Right atrium auricular region (tissue), 2 donors: ENCODE results near the gene GALNT7. TPM values are rescaled to one million over a fixed set of nuclear protein-coding genes. Genes with fewer than 3 reads are reported as not detected.
A peak's percentile ranks its signal among the peaks of the same experiment; 100 is the strongest.

Source experiments
- DNase-seq: peaks from one replicate; pipeline ENCODE4 v3.0.0-alpha.2; 2019; ENCODE audit warnings: low spot score
- H3K27ac ChIP-seq, 2 donors: fragments of 200-600 bp; sonication (generic); 1 replicate in 1 of 2; 2 replicates in 1 of 2; pipeline ENCODE4 v1.5.1; 2016 to 2019
- H3K27me3 ChIP-seq, 2 donors: fragments of 200-600 bp; sonication (generic); one replicate each; pipeline versions ENCODE4 v1.5.1 to v1.6.0; 2017 to 2019
- H3K36me3 ChIP-seq: fragments of 200-600 bp; sonication (generic); one replicate; pipeline ENCODE4 v1.5.1; 2016
- H3K4me1 ChIP-seq, 2 donors: fragments of 200-600 bp; sonication (generic); one replicate each; pipeline versions ENCODE4 v1.5.1 to v1.6.0; 2017 to 2019
- H3K4me3 ChIP-seq, 2 donors: fragments of 200-600 bp; sonication (generic); 1 replicate in 1 of 2; 2 replicates in 1 of 2; pipeline ENCODE4 v1.5.1; 2017 to 2019; ENCODE audit warnings: mild to moderate bottlenecking in 1 of 2, moderate library complexity in 1 of 2
- H3K9me3 ChIP-seq, 2 donors: fragments of 200-600 bp; sonication (generic); one replicate each; pipeline ENCODE4 v1.5.1; 2019
- total RNA-seq, 2 donors: library from RNA; depleted of rRNA; stranded (reverse); fragments of >200 nt; gene quantifications; one replicate each; pipeline ENCODE4 v1.1.0, GENCODE V29; 2016
- TF ChIP-seq, protein P1 (sequence below), 2 donors: fragments of 200-600 bp; sonication (generic); IDR thresholded peaks; one replicate each; pipeline ENCODE4 v1.5.1; 2019; ENCODE audit warnings: antibody characterized with exemption in 2 of 2

The GALNT7 gene
- total RNA-seq, 2 donors from 2014 or later = 5.4 to 6.5 TPM

DNA sequence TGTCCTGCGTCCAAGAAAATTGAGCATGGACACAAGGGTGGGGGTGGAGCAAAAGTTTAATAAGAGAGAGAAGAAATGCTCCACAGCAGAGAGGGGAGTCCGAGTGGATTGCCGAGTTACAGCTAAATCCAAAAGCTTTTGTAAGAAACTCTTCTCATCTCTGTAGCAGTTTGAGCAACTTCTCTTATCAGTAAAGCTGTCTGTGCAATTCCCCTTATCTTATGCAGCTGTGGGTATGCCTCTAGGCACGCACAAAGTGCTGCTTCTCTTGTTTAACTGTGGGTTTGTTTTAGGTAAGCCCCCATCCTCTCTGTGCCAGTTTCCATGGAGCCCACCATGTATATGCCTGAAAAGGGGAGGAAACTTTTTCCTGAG lies 120.7 kb downstream of the GALNT7 start:
- Histone ChIP-seq H3K4me3 (peak overlapping the region in 1 of 2 donors; percentile 35), H3K4me1 (peaks cover 0 to 5% of the 10 kb centered on the region in 2 donors), H3K27ac (no peak overlapping the region), H3K36me3 (no peaks in the 10 kb centered on the region), H3K27me3 (no peaks in the 10 kb centered on the region), H3K9me3 (peaks cover 0 to 10% of the 10 kb centered on the region in 2 donors)
- TF ChIP-seq, protein P1, sequence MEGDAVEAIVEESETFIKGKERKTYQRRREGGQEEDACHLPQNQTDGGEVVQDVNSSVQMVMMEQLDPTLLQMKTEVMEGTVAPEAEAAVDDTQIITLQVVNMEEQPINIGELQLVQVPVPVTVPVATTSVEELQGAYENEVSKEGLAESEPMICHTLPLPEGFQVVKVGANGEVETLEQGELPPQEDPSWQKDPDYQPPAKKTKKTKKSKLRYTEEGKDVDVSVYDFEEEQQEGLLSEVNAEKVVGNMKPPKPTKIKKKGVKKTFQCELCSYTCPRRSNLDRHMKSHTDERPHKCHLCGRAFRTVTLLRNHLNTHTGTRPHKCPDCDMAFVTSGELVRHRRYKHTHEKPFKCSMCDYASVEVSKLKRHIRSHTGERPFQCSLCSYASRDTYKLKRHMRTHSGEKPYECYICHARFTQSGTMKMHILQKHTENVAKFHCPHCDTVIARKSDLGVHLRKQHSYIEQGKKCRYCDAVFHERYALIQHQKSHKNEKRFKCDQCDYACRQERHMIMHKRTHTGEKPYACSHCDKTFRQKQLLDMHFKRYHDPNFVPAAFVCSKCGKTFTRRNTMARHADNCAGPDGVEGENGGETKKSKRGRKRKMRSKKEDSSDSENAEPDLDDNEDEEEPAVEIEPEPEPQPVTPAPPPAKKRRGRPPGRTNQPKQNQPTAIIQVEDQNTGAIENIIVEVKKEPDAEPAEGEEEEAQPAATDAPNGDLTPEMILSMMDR (IDR thresholded peaks at IDR 0.05) = no peak
- DNase-seq = no peak

DNA sequence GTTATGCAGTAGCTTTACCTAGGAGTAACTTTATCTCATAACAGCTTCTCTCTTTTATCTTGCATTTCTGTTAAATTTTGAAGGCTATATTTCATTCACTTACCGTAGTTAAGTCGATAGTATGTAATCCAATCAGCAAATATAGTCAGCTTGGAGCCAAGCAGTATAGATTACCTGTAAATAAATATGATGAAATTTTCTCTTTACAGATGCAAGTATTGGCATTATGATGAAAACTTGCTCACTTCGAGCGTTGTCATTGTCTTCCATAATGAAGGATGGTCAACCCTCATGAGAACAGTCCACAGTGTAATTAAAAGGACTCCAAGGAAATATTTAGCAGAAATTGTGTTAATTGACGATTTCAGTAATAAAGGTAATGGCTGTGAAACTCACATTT lies 123.3 kb downstream of the GALNT7 start:
- H3K9me3 ChIP-seq = no peaks in the 10 kb centered on the region
- no peak for DNase-seq
- H3K27ac ChIP-seq = no peak overlapping the region
- no peaks in the 10 kb centered on the region for H3K36me3 ChIP-seq
- H3K27me3 ChIP-seq = no peaks in the 10 kb centered on the region
- H3K4me1 ChIP-seq = peaks cover 0 to 5% of the 10 kb centered on the region in 2 donors
- TF ChIP-seq, protein P1 (IDR thresholded peaks at IDR 0.05) = no peak
- H3K4me3 ChIP-seq = no peak overlapping the region

DNA sequence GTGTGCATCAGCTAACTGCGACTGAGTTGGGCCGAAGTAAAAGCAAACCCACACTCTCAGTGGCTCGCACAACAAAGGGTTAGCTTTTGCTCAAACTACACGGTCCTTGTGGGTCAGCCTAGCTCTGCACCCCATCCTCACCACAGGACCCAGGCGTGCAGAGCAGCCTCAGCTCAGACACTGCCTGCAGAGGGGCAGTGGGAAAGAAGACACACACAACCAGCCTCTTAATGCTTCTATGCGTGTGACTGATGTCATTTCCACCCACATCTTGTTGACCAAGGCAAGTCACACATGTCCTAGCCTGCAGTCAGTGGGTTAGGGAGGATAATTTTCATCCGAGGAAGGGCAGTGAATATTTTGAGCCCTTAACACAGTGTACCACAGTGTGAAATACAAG lies 125.1 kb downstream of the GALNT7 start:
- H3K27ac ChIP-seq = no peak overlapping the region
- no peaks in the 10 kb centered on the region for H3K27me3 ChIP-seq
- H3K4me3 ChIP-seq = no peak overlapping the region
- TF ChIP-seq, protein P1 (IDR thresholded peaks at IDR 0.05) = no peak
- H3K36me3 ChIP-seq = no peaks in the 10 kb centered on the region
- H3K4me1 ChIP-seq = peaks cover 0 to 3% of the 10 kb centered on the region in 2 donors
- no peak for DNase-seq
- no peaks in the 10 kb centered on the region for H3K9me3 ChIP-seq

DNA sequence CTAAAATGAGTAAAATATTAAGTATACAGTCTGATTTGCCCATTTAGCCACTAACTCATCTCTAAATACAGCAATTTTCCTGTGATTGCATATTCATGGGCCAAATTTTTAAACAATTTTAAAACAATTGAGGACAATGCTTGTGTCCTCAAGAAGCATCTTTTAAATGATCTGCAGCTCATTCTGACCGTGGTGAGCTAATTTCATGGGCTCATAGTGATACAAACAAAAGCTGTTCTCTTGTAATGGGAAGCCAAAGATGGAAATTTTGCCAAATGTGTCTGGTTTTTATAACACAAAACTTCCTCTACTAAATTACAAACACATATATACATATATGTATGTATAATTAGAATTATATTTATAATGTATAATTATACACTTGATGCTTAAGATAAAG lies 125.8 kb downstream of the GALNT7 start:
- Histone ChIP-seq H3K9me3 (no peaks in the 10 kb centered on the region), H3K27ac (no peak overlapping the region), H3K4me1 (no peaks in the 10 kb centered on the region), H3K27me3 (no peaks in the 10 kb centered on the region), H3K4me3 (no peak overlapping the region), H3K36me3 (no peaks in the 10 kb centered on the region)
- TF ChIP-seq, protein P1 (IDR thresholded peaks at IDR 0.05) = no peak
- DNase-seq = no peak

DNA sequence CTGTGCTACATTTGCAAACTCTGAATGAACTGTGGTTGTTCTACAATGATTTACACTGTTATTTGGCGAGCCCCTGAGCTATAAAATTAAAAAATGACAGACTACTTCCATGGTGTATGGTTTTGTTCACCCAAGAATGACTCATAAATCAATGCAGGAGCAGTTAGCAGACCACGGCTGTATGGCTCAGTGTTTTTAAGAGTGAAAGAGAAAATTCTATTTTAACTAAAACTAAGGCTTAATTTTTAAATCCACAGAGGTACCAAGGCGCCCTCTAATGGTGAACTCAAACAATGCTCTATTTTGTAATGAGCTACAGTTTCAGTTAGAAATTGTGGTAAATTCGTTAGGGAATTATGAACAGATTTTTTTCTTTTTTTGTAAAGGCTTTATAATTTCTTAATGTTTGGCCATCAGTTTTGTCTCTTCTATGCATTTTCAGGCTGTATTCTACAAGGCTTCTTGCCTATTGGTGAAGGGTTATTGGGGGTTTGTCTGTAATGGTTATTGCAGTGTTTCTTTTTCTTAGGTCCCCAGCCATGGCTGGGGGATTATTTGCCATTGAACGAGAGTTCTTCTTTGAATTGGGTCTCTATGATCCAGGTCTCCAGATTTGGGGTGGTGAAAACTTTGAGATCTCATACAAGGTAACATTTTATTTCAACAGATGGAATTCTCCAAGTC lies 133.0 kb downstream of the GALNT7 start:
- no peak for DNase-seq
- H3K27ac ChIP-seq = no peak overlapping the region
- H3K4me3 ChIP-seq = no peak overlapping the region
- no peaks in the 10 kb centered on the region for H3K9me3 ChIP-seq
- no peaks in the 10 kb centered on the region for H3K27me3 ChIP-seq
- no peaks in the 10 kb centered on the region for H3K36me3 ChIP-seq
- H3K4me1 ChIP-seq = no peaks in the 10 kb centered on the region
- TF ChIP-seq, protein P1 (IDR thresholded peaks at IDR 0.05) = peak; percentile 36 to 86

DNA sequence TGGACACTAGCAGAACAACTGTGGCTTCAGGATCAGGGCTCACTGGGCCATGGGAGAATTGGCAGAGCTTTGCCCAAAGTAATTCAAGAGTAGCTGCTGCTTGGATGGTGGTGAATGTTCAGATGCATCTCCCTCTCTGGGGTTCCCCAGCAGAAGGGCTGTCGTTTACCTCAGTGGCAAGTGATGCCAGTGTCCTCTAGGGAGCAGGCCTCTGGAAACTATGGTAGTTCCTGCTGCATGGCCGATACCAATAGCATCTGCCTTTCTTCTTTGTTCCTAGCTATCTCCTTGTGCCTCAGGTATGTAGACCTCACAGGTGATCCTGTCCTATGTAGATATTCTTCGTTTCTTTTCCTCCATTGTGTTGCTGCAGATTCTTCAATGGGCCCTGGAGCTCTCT lies 139.2 kb downstream of the GALNT7 start:
- no peaks in the 10 kb centered on the region for H3K36me3 ChIP-seq
- DNase-seq = no peak
- H3K9me3 ChIP-seq = no peaks in the 10 kb centered on the region
- H3K27ac ChIP-seq = no peak overlapping the region
- H3K4me3 ChIP-seq = no peak overlapping the region
- no peaks in the 10 kb centered on the region for H3K27me3 ChIP-seq
- no peaks in the 10 kb centered on the region for H3K4me1 ChIP-seq
- TF ChIP-seq, protein P1 (IDR thresholded peaks at IDR 0.05) = no peak
